HG02588 (cell line): ENCODE data around the gene GBGT1.

Experiments
- ATAC-seq: cut with Tn5 transposase; IDR thresholded peaks from one replicate; pipeline ENCODE4 v1.9.1; 2021; ENCODE audit warnings: mild to moderate bottlenecking, moderate library complexity; ENCODE audit not compliant: unreplicated experiment

GBGT1 gene

DNA sequence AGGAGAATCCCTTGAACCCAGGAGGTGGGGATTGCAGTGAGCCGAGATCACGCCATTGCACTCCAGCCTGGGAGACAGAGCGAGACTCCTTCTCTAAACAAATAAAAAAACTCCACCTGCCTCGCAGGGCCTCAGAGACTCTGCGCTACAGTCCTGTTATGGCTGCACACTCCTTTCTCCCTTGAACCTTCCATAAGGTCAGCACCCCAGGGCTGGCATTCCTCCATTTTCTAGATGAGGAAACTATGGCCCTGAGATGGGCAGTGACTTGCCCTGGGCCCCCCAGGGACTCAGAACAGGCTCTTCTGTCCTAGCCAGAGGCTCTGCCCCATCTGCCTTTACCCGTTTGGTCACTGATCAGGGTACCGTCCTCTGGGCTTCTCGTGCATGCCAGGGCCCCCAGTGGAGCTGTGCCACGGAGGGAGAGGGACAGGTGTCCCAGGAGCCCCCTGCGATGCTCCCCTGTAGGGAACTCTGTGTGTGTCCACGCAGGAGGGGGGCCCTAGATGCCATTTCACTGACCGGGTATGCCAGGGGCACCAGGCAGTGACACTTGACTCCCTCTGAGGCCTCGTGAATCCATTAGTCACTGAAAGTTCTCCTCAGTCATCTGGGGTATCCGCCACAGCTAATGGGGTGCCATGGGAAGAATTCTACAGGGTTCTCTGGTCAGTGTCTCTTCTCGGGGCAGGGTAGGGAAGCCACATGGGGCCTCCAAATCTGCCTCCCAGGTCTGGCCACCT lies 58.8 kb downstream of the GBGT1 start:
- ATAC-seq = no peak

DNA sequence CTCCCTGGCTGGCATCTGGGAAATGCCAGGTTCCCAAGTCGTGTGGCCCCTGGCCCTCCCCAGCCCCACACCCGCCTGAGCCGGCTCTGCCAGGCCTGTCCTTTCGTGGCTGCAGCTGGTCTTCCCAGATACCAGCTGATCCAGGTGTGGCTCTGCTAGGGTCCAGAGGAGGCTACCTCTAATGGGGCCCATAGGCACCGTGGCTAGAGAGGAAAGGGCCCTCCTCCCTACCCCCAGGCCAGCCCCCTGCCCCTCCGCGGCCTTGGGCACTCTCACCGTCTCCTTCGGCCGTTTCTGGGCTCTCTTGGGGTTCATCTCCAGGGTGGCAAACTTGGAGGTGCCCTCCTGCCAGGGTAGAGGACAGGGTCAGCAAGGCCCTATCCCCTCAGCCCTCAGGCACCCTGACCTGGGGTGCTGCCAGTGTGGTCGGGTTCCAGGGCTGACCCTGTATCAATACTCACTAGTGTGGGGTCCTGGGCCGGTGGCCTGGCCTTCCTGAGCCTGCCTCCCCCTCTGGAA lies 59.7 kb downstream of the GBGT1 start:
- ATAC-seq = no peak

DNA sequence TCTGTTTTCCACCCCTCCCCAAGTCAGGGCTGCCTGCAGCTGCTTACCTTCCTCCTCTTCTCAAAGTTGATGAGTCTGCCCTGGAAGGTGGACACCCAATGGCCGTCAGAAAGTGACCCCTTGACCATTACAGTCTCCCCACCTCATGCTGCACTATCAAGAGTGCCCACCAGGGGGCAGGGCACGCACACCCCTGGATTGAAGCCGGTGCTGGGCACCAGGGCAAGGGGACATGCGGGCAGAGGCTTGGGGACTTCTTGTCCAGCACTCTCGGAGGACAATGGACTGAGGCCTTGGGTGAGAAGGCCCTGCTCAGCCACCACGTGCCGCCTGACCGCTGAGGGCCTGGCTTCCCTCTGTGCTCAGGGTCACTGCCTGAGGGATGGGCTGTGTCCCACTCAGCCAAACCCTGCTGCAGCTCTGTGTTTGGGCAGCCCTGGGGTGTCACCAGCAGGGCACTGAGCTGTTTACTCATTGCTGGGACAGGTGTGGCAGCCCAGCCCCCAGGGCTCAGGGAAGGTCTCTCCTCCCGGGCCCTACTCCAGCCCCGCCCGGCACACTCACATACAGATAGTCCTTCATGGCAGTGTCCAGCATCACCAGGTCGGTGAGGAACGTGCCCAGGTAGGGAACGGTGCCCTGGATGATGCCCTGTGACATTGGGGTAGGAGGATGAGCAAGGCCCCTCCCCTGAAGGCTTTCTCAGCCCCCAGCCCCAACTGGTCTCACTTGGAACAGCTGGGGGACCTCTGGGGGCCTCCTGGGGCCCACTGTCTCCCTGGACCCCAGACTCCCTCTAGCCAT lies 60.3 kb downstream of the GBGT1 start:
- ATAC-seq = no peak
